K562 (cell line): ENCODE results near the gene B2M.
"Not testable (repeated sequence)": the region's sequence is repeated elsewhere in the genome, so short reads cannot be mapped to it uniquely, and the experiment has no call there.

Source experiments
- ELF2 ChIP-seq: fragments of 250-450 bp; sonication (Bioruptor Pico); IDR thresholded peaks from 2 replicates; pipeline ENCODE4 v1.5.0; 2021; ENCODE audit warnings: mild to moderate bottlenecking
- MEIS2 ChIP-seq: fragments of 450-650 bp; IDR thresholded peaks from 2 replicates; pipeline ENCODE4 v1.6.1; 2014; ENCODE audit warnings: mild to moderate bottlenecking; ENCODE audit not compliant: partially characterized antibody
- PML ChIP-seq: IDR thresholded peaks from 2 replicates; pipeline ENCODE4 v1.6.1; 2012; ENCODE audit warnings: low read length, inconsistent platforms
- POLR2A ChIP-seq: fragments of 450-650 bp; conservative IDR thresholded peaks from 2 replicates; pipeline ENCODE4 v1.6.1; 2016
- POLR2AphosphoS5 ChIP-seq: IDR thresholded peaks from 2 replicates; pipeline ENCODE4 v1.6.1; 2011; ENCODE audit warnings: mild to moderate bottlenecking, low read depth, low read length, moderate library complexity; ENCODE audit not compliant: control insufficient read depth, insufficient read depth
- TAF1 ChIP-seq: IDR thresholded peaks from 2 replicates; pipeline ENCODE4 v1.6.1; 2011; ENCODE audit warnings: mild to moderate bottlenecking, low read length, moderate library complexity; ENCODE audit not compliant: insufficient read depth, control insufficient read depth, severe bottlenecking; ENCODE audit errors: extremely low read depth
- YY1 ChIP-seq, 3 experiments: IDR thresholded peaks; 2 replicates each; pipeline ENCODE4 v1.6.1; 2011; ENCODE audit warnings: low read length in 2 of 3, mild to moderate bottlenecking in 2 of 3, moderate library complexity in 2 of 3, borderline replicate concordance in 1 of 3, control low read depth in 1 of 3, low read depth in 1 of 3; ENCODE audit not compliant: insufficient read depth in 3 of 3, insufficient replicate concordance in 2 of 3, control insufficient read depth in 1 of 3, insufficient read length in 1 of 3; ENCODE audit errors: extremely low read depth in 1 of 3
- ZNF282 ChIP-seq: sonication (generic); formaldehyde crosslinking; IDR thresholded peaks from 2 replicates; pipeline ENCODE4 v1.8.1; 2023; ENCODE audit warnings: missing genetic modification reagents
- ZNF444 ChIP-seq: fragments of 250-450 bp; sonication (Bioruptor Pico); IDR thresholded peaks from 2 replicates; pipeline ENCODE4 v1.4.0; 2020; ENCODE audit warnings: mild to moderate bottlenecking, moderate library complexity
- TF ChIP-seq, protein P1 (sequence below), 2 experiments: fragments of 450-650 bp; formaldehyde crosslinking in 1 of 2; IDR thresholded peaks; 2 replicates each; pipeline versions ENCODE4 v1.4.0 to v1.6.1; 2014 to 2020; ENCODE audit warnings: mild to moderate bottlenecking in 2 of 2, borderline replicate concordance in 1 of 2, low read depth in 1 of 2
- TF ChIP-seq, protein P2 (sequence below): fragments of 450-650 bp; formaldehyde crosslinking; IDR thresholded peaks from 2 replicates; pipeline ENCODE4 v1.4.0; 2022; ENCODE audit warnings: missing genetic modification characterization
- TF ChIP-seq, protein P3 (sequence below): sonication (generic); formaldehyde crosslinking; IDR thresholded peaks from 2 replicates; pipeline ENCODE4 v1.8.1; 2023; ENCODE audit warnings: mild to moderate bottlenecking, missing genetic modification reagents
- TF ChIP-seq, protein P4 (sequence below): fragments of 250-450 bp; sonication (Bioruptor Pico); IDR thresholded peaks from 2 replicates; pipeline ENCODE4 v1.4.0; 2020; ENCODE audit warnings: mild to moderate bottlenecking
- TF ChIP-seq, protein P5 (sequence below): sonication (generic); formaldehyde crosslinking; IDR thresholded peaks from 2 replicates; pipeline ENCODE4 v1.8.0; 2022; ENCODE audit warnings: mild to moderate bottlenecking, missing genetic modification reagents

DNA sequence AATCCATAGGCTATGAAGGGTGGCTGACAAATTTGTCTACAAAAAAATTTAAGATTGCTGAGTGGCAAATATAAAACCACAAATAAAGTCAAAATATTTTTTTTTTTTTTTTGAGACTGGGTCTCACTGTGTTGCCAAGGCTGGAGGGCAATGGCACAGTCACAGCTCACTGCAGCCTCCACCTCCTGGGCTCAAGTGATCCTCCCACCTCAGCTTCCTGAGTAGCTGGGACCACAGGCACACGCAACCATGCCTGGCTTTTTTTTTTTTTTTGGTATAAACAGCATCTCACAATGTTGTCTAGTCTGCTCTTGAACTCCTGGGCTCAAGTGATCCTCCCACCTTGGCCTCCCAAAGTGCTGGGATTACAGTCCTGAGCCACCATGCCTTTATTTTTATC is 21.1 kb upstream of the B2M start:
- not testable (repeated sequence) for TF ChIP-seq MEIS2; ZNF444; PML; TAF1; YY1 (IDR thresholded peaks at IDR 0.05; ENCODE audit: borderline replicate concordance in 1 of 3, control insufficient read depth in 1 of 3, extremely low read depth in 1 of 3, insufficient read depth in 3 of 3, insufficient read length in 1 of 3, insufficient replicate concordance in 2 of 3, low read depth in 1 of 3, low read length in 2 of 3); POLR2A; POLR2AphosphoS5; ELF2; ZNF282
- TF ChIP-seq, protein P1, sequence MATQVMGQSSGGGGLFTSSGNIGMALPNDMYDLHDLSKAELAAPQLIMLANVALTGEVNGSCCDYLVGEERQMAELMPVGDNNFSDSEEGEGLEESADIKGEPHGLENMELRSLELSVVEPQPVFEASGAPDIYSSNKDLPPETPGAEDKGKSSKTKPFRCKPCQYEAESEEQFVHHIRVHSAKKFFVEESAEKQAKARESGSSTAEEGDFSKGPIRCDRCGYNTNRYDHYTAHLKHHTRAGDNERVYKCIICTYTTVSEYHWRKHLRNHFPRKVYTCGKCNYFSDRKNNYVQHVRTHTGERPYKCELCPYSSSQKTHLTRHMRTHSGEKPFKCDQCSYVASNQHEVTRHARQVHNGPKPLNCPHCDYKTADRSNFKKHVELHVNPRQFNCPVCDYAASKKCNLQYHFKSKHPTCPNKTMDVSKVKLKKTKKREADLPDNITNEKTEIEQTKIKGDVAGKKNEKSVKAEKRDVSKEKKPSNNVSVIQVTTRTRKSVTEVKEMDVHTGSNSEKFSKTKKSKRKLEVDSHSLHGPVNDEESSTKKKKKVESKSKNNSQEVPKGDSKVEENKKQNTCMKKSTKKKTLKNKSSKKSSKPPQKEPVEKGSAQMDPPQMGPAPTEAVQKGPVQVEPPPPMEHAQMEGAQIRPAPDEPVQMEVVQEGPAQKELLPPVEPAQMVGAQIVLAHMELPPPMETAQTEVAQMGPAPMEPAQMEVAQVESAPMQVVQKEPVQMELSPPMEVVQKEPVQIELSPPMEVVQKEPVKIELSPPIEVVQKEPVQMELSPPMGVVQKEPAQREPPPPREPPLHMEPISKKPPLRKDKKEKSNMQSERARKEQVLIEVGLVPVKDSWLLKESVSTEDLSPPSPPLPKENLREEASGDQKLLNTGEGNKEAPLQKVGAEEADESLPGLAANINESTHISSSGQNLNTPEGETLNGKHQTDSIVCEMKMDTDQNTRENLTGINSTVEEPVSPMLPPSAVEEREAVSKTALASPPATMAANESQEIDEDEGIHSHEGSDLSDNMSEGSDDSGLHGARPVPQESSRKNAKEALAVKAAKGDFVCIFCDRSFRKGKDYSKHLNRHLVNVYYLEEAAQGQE (IDR thresholded peaks at IDR 0.05; ENCODE audit: borderline replicate concordance), result not testable (repeated sequence)
- TF ChIP-seq, protein P1 (CRISPR knock-in tag; IDR thresholded peaks at IDR 0.05; ENCODE audit: low read depth), result not testable (repeated sequence)
- TF ChIP-seq, protein P2, sequence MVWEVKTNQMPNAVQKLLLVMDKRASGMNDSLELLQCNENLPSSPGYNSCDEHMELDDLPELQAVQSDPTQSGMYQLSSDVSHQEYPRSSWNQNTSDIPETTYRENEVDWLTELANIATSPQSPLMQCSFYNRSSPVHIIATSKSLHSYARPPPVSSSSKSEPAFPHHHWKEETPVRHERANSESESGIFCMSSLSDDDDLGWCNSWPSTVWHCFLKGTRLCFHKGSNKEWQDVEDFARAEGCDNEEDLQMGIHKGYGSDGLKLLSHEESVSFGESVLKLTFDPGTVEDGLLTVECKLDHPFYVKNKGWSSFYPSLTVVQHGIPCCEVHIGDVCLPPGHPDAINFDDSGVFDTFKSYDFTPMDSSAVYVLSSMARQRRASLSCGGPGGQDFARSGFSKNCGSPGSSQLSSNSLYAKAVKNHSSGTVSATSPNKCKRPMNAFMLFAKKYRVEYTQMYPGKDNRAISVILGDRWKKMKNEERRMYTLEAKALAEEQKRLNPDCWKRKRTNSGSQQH (CRISPR knock-in tag), result not testable (repeated sequence)
- TF ChIP-seq, protein P3, sequence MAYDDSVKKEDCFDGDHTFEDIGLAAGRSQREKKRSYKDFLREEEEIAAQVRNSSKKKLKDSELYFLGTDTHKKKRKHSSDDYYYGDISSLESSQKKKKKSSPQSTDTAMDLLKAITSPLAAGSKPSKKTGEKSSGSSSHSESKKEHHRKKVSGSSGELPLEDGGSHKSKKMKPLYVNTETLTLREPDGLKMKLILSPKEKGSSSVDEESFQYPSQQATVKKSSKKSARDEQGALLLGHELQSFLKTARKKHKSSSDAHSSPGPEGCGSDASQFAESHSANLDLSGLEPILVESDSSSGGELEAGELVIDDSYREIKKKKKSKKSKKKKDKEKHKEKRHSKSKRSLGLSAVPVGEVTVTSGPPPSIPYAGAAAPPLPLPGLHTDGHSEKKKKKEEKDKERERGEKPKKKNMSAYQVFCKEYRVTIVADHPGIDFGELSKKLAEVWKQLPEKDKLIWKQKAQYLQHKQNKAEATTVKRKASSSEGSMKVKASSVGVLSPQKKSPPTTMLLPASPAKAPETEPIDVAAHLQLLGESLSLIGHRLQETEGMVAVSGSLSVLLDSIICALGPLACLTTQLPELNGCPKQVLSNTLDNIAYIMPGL (CRISPR knock-in tag), result not testable (repeated sequence)
- TF ChIP-seq, protein P4, sequence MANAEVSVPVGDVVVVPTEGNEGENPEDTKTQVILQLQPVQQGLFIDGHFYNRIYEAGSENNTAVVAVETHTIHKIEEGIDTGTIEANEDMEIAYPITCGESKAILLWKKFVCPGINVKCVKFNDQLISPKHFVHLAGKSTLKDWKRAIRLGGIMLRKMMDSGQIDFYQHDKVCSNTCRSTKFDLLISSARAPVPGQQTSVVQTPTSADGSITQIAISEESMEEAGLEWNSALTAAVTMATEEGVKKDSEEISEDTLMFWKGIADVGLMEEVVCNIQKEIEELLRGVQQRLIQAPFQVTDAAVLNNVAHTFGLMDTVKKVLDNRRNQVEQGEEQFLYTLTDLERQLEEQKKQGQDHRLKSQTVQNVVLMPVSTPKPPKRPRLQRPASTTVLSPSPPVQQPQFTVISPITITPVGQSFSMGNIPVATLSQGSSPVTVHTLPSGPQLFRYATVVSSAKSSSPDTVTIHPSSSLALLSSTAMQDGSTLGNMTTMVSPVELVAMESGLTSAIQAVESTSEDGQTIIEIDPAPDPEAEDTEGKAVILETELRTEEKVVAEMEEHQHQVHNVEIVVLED (CRISPR knock-in tag), result not testable (repeated sequence)
- TF ChIP-seq, protein P5, sequence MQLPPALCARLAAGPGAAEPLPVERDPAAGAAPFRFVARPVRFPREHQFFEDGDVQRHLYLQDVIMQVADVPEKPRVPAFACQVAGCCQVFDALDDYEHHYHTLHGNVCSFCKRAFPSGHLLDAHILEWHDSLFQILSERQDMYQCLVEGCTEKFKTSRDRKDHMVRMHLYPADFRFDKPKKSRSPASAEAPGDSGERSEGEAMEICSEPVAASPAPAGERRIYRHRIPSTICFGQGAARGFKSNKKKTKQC, result not testable (repeated sequence)
